Measurements from ENCODE around the gene TLL1.

GRCh38 chr4:165826166-165826565 is 46.9 kb upstream of the TLL1 start:
- TF ChIP-seq CTCF (conservative IDR thresholded peaks at IDR 0.05), result no peak
- TF ChIP-seq EZH2 (IDR thresholded peaks at IDR 0.05; ENCODE audit: low read depth), result no peak

All from PC-9 (cell line).